ENCODE results near the gene SUCLG2. TPM values are rescaled to one million over a fixed set of nuclear protein-coding genes. Genes with fewer than 3 reads are reported as not detected.

SUCLG2 gene
- total RNA-seq, 1 donor: 56.8 TPM

DNA sequence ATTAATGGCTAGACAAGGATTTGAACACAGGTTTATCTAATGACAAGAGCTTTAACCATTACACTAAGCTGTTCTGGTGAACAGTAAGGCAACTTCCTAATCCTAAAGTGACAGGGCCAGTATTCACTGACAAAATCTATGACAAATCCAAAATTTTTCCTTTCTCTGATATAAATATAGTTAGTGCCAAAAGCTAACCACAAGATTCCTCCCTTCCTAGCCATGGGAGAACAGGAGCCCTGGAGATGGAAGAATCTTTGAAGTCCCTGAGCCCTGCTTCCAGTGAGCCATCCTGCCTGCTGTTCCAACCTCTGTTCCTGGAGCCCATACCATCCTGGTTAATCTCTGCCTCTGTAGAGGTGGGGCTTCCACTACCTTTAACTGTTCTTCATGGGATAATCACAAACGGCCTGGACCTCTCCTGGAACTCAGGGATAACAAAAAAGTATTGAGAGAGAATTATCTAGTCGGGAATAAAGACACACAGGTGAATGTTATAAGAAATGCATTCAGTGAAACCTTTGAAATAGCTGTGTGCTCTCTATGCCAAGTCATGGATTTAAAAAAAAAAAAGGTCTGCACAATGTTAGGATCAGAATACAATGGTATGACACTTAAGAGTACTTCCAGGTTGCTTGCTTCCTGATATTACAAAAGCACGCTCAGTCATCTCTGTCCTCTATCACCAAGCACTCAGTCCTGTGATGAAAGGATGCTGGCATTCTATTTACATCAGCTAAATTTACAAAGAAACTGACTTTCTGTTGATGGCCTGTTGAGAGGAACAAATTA lies 235.8 kb downstream of the SUCLG2 start:
- DNase-seq (ENCODE audit: insufficient read length, low spot score, missing footprints): no peak

GRCh38 chr3:67416703-67417102 lies 237.7 kb downstream of the SUCLG2 start:
- Histone ChIP-seq H2AFZ (ENCODE audit: low read length) (no peak overlapping the region), H3K79me2 (ENCODE audit: insufficient read depth, low read length) (no peaks in the 10 kb centered on the region), H3K4me2 (ENCODE audit: insufficient read depth, low read length) (no peak overlapping the region), H3K4me3 (ENCODE audit: insufficient read depth, low read length) (no peak overlapping the region), H3K27ac (ENCODE audit: low read depth, low read length) (no peak overlapping the region), H4K20me1 (ENCODE audit: insufficient read depth, low read length) (peaks cover 5% of the 10 kb centered on the region), H3K36me3 (ENCODE audit: insufficient read depth, low read length) (no peaks in the 10 kb centered on the region), H3K9me3 (ENCODE audit: low read depth, low read length) (no peaks in the 10 kb centered on the region), H3K4me1 (ENCODE audit: insufficient read depth, low read length) (peaks cover 3% of the 10 kb centered on the region), H3K27me3 (ENCODE audit: insufficient read depth, low read length) (no peaks in the 10 kb centered on the region)
- peak; percentile 75 for DNase-seq (ENCODE audit: insufficient read length, low spot score, missing footprints)
- TF ChIP-seq CTCF (IDR thresholded peaks at IDR 0.05; ENCODE audit: extremely low read depth, low read depth, low read length): peak; percentile 18

More for the DNA sequence above, 235.8 kb downstream of the SUCLG2 start:
- H3K9me3 ChIP-seq (ENCODE audit: low read depth, low read length): no peaks in the 10 kb centered on the region
- no peaks in the 10 kb centered on the region for H3K36me3 ChIP-seq (ENCODE audit: insufficient read depth, low read length)
- no peak overlapping the region for H3K4me3 ChIP-seq (ENCODE audit: insufficient read depth, low read length)
- H3K27me3 ChIP-seq (ENCODE audit: insufficient read depth, low read length): no peaks in the 10 kb centered on the region
- no peak for TF ChIP-seq CTCF (IDR thresholded peaks at IDR 0.05; ENCODE audit: extremely low read depth, low read depth, low read length)
- H3K4me2 ChIP-seq (ENCODE audit: insufficient read depth, low read length): no peak overlapping the region
- H3K4me1 ChIP-seq (ENCODE audit: insufficient read depth, low read length): peaks cover 3% of the 10 kb centered on the region
- no peaks in the 10 kb centered on the region for H3K79me2 ChIP-seq (ENCODE audit: insufficient read depth, low read length)
- H3K27ac ChIP-seq (ENCODE audit: low read depth, low read length): no peak overlapping the region
- no peak overlapping the region for H2AFZ ChIP-seq (ENCODE audit: low read length)
- H4K20me1 ChIP-seq (ENCODE audit: insufficient read depth, low read length): peaks cover 5% of the 10 kb centered on the region

DNA sequence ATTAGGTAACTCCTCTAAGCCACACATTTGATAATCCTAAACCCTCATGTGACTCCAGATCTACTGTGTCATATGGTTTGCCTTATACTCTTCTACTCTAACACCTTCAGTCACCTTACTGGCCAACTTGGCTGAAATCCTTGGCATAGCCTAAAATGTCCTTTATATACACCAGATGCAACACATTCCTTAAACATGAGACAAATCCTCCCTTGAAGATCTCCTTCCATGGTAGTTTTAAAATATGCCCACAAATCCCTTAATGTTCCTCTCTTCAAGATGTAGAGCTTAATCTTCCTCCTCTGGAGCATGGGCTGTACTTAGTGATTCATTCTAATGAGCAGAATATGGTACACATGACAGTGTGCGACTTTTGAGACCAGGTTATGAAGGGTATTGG lies 238.9 kb downstream of the SUCLG2 start:
- H3K4me1 ChIP-seq (ENCODE audit: insufficient read depth, low read length): peaks cover 3% of the 10 kb centered on the region
- no peaks in the 10 kb centered on the region for H3K79me2 ChIP-seq (ENCODE audit: insufficient read depth, low read length)
- no peaks in the 10 kb centered on the region for H3K9me3 ChIP-seq (ENCODE audit: low read depth, low read length)
- peaks cover 5% of the 10 kb centered on the region for H4K20me1 ChIP-seq (ENCODE audit: insufficient read depth, low read length)
- no peak overlapping the region for H3K27ac ChIP-seq (ENCODE audit: low read depth, low read length)
- TF ChIP-seq CTCF (IDR thresholded peaks at IDR 0.05; ENCODE audit: extremely low read depth, low read depth, low read length): no peak
- no peaks in the 10 kb centered on the region for H3K36me3 ChIP-seq (ENCODE audit: insufficient read depth, low read length)
- no peaks in the 10 kb centered on the region for H3K27me3 ChIP-seq (ENCODE audit: insufficient read depth, low read length)
- no peak overlapping the region for H3K4me2 ChIP-seq (ENCODE audit: insufficient read depth, low read length)
- no peak overlapping the region for H3K4me3 ChIP-seq (ENCODE audit: insufficient read depth, low read length)
- no peak overlapping the region for H2AFZ ChIP-seq (ENCODE audit: low read length)
- DNase-seq (ENCODE audit: insufficient read length, low spot score, missing footprints): no peak

DNA sequence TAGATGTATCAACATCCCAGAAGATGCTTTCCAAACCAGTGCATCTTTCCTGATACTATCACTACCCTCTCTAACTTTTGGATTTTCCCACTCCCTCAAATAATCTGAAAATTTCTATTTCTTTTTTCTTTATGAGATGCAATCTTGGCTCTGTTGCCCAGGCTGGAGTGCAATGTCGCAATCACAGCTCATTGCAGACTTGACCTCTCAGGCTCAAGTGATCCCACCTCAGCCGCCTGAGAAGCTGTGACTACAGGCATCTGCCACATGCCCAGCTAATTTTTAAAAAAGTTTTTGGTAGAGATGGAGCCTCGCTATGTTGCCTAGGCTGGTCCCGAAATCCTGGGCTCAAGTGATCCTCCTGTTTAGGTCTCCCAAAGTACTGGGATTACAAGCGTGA lies 239.7 kb downstream of the SUCLG2 start:
- Histone ChIP-seq H4K20me1 (ENCODE audit: insufficient read depth, low read length) (peaks cover 5% of the 10 kb centered on the region), H3K4me2 (ENCODE audit: insufficient read depth, low read length) (no peak overlapping the region), H3K4me1 (ENCODE audit: insufficient read depth, low read length) (peaks cover 3% of the 10 kb centered on the region), H3K27ac (ENCODE audit: low read depth, low read length) (no peak overlapping the region), H3K4me3 (ENCODE audit: insufficient read depth, low read length) (no peak overlapping the region), H3K9me3 (ENCODE audit: low read depth, low read length) (no peaks in the 10 kb centered on the region), H3K79me2 (ENCODE audit: insufficient read depth, low read length) (no peaks in the 10 kb centered on the region), H3K36me3 (ENCODE audit: insufficient read depth, low read length) (no peaks in the 10 kb centered on the region), H3K27me3 (ENCODE audit: insufficient read depth, low read length) (no peaks in the 10 kb centered on the region), H2AFZ (ENCODE audit: low read length) (no peak overlapping the region)
- DNase-seq (ENCODE audit: insufficient read length, low spot score, missing footprints): no peak
- no peak for TF ChIP-seq CTCF (IDR thresholded peaks at IDR 0.05; ENCODE audit: extremely low read depth, low read depth, low read length)
